ENCODE results near the gene MAST4.

Gene MAST4

DNA sequence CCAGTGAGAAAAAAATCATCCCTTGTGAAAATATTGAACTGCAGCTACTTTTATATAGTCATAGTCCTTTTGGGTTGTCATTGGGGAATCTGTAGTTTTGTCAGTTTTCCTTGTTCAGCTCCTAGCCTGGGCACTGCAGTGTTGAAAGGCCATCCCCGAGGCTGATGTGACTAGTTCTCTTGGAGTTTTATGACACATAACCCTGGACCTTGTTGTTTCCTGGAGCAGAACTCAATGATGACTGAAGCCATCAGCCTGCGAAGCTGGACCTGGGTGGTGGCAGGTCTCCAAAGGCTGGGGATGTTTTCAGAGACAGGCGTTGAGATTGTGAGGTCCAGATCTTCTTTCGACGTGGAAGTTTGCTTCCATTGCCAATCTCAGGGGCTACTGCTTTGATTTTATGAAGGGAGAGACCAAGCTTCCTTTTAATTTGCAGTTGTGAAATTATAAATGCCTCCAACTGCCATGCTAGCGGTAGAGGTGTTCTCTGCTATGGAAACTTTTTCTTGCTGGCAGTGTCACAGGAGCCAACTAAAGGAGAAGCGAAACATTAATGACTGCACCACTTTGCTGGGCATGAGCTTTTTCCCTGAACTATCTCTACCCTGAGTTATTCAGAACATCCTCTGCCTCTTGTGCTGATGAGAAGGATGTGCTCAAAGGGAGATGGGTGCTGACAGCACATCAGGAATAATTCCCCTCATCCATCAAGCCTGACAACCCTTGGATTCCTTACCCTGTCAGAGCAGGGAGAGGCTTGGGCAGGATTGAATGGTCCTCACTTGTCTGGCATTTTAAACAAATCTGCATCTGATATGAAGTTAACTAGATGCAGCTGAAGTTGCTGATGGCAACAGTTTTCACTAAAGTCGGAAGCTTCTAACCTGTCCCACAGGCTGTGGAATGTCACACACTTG lies 209.6 kb downstream of the MAST4 start:
- H3K4me3 ChIP-seq (ENCODE audit: low read depth, low read length): no peak overlapping the region
- H3K36me3 ChIP-seq (ENCODE audit: control insufficient read depth in 2 of 2, insufficient read depth in 1 of 2, low read length in 2 of 2): no peaks in the 10 kb centered on the region
- TF ChIP-seq FEZF1 (tag by site-specific recombination; IDR thresholded peaks at IDR 0.05): no peak
- no peak for TF ChIP-seq ZNF24 (tag by site-specific recombination; IDR thresholded peaks at IDR 0.05)
- TF ChIP-seq ZNF843 (tag by site-specific recombination; IDR thresholded peaks at IDR 0.05): no peak
- TF ChIP-seq ZNF121 (tag by site-specific recombination; IDR thresholded peaks at IDR 0.05): no peak
- TF ChIP-seq ZNF37A (tag by site-specific recombination; IDR thresholded peaks at IDR 0.05): no peak
- TF ChIP-seq HOXC10 (CRISPR knock-in tag; IDR thresholded peaks at IDR 0.05): no peak
- no peak for TF ChIP-seq ZNF394 (tag by site-specific recombination; IDR thresholded peaks at IDR 0.05; ENCODE audit: borderline replicate concordance)
- no peak for TF ChIP-seq OVOL3 (tag by site-specific recombination; IDR thresholded peaks at IDR 0.05)
- no peak for TF ChIP-seq ZNF707 (tag by site-specific recombination; IDR thresholded peaks at IDR 0.05)
- TF ChIP-seq, protein P1, sequence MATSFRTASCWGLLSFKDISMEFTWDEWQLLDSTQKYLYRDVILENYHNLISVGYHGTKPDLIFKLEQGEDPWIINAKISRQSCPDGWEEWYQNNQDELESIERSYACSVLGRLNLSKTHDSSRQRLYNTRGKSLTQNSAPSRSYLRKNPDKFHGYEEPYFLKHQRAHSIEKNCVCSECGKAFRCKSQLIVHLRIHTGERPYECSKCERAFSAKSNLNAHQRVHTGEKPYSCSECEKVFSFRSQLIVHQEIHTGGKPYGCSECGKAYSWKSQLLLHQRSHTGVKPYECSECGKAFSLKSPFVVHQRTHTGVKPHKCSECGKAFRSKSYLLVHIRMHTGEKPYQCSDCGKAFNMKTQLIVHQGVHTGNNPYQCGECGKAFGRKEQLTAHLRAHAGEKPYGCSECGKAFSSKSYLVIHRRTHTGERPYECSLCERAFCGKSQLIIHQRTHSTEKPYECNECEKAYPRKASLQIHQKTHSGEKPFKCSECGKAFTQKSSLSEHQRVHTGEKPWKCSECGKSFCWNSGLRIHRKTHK (tag by site-specific recombination; IDR thresholded peaks at IDR 0.05): no peak
- POLR2A ChIA-PET: interaction anchor here (0.8 kb wide), 1 partner anchor 658 kb away, joined by 3 read pairs; no protein-coding TSS in a partner anchor
- no peaks in the 10 kb centered on the region for H3K9me3 ChIP-seq (ENCODE audit: control insufficient read depth, insufficient read depth, low read depth, low read length)
- no peak overlapping the region for H3K27ac ChIP-seq (ENCODE audit: extremely low read depth, low read depth, low read length)
- CTCF ChIA-PET: interaction anchor here (0.6 to 1.3 kb wide), 6 partner anchors 9 to 1458 kb away, joined by 3 to 8 read pairs (median 4); no protein-coding TSS in a partner anchor
- no peaks in the 10 kb centered on the region for H3K4me1 ChIP-seq (ENCODE audit: control insufficient read depth, insufficient read depth, low read length)

- Histone ChIP-seq H3K9me3 (ENCODE audit: control insufficient read depth, insufficient read depth, low read depth, low read length) (no peaks in the 10 kb centered on the region), H3K27ac (ENCODE audit: extremely low read depth, low read depth, low read length) (no peak overlapping the region), H3K4me1 (ENCODE audit: control insufficient read depth, insufficient read depth, low read length) (no peaks in the 10 kb centered on the region), H3K4me3 (ENCODE audit: low read depth, low read length) (no peak overlapping the region), H3K36me3 (ENCODE audit: control insufficient read depth in 2 of 2, insufficient read depth in 1 of 2, low read length in 2 of 2) (no peaks in the 10 kb centered on the region)
- ChIA-PET CTCF (interaction anchor here (0.7 to 2.2 kb wide), 7 partner anchors 10 to 528 kb away, joined by 3 to 10 read pairs (median 3); no protein-coding TSS in a partner anchor), POLR2A (no interaction called here)
- TF ChIP-seq SALL2 (tag by site-specific recombination; IDR thresholded peaks at IDR 0.05; ENCODE audit: borderline replicate concordance) (no peak), CTCF (tag by site-specific recombination; IDR thresholded peaks at IDR 0.05) (peak; percentile 81; the same call in 1 of the 2 replicates), ZNF654 (tag by site-specific recombination; IDR thresholded peaks at IDR 0.05; ENCODE audit: low read depth) (peak; percentile 71), ZBTB44 (tag by site-specific recombination; IDR thresholded peaks at IDR 0.05) (no peak), ZNF660 (tag by site-specific recombination; IDR thresholded peaks at IDR 0.05) (peak; percentile 43; the same call in 1 of the 2 replicates)
- TF ChIP-seq, protein P2, sequence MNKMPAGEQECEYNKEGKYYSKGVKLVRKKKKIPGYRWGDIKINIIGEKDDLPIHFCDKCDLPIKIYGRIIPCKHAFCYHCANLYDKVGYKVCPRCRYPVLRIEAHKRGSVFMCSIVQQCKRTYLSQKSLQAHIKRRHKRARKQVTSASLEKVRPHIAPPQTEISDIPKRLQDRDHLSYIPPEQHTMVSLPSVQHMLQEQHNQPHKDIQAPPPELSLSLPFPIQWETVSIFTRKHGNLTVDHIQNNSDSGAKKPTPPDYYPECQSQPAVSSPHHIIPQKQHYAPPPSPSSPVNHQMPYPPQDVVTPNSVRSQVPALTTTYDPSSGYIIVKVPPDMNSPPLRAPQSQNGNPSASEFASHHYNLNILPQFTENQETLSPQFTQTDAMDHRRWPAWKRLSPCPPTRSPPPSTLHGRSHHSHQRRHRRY (tag by site-specific recombination; IDR thresholded peaks at IDR 0.05): no peak
- TF ChIP-seq, protein P3, sequence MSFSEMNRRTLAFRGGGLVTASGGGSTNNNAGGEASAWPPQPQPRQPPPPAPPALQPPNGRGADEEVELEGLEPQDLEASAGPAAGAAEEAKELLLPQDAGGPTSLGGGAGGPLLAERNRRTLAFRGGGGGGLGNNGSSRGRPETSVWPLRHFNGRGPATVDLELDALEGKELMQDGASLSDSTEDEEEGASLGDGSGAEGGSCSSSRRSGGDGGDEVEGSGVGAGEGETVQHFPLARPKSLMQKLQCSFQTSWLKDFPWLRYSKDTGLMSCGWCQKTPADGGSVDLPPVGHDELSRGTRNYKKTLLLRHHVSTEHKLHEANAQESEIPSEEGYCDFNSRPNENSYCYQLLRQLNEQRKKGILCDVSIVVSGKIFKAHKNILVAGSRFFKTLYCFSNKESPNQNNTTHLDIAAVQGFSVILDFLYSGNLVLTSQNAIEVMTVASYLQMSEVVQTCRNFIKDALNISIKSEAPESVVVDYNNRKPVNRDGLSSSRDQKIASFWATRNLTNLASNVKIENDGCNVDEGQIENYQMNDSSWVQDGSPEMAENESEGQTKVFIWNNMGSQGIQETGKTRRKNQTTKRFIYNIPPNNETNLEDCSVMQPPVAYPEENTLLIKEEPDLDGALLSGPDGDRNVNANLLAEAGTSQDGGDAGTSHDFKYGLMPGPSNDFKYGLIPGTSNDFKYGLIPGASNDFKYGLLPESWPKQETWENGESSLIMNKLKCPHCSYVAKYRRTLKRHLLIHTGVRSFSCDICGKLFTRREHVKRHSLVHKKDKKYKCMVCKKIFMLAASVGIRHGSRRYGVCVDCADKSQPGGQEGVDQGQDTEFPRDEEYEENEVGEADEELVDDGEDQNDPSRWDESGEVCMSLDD (tag by site-specific recombination; IDR thresholded peaks at IDR 0.05): no peak
Measured at GRCh38 chr5:66807743-66808142, 211.6 kb downstream of the MAST4 start.
